ENCODE measurements around the gene EEFSEC. TPM values are rescaled to one million over a fixed set of nuclear protein-coding genes. Genes with fewer than 3 reads are reported as not detected.

The EEFSEC gene
- polyA plus RNA-seq, 1 experiment: 6.8 TPM

- no peak overlapping the region for H3K27ac ChIP-seq (ENCODE audit: low read depth, low read length)
- TF ChIP-seq CTCF (IDR thresholded peaks at IDR 0.05; ENCODE audit: low read depth, low read length): no peak
- DNase-seq (ENCODE audit: low read depth, low spot score): no peak
- H3K4me3 ChIP-seq (ENCODE audit: low read depth, low read length): no peak overlapping the region
- ChIA-PET POLR2A (no interaction called here), CTCF (interaction anchor here (0.7 kb wide), 1 partner anchor 14 kb away, joined by 3 read pairs; no protein-coding TSS in a partner anchor)
- H3K27me3 ChIP-seq (ENCODE audit: control insufficient read depth, insufficient read depth, low read length): peaks cover 2% of the 10 kb centered on the region
- H3K9me3 ChIP-seq (ENCODE audit: control insufficient read depth, insufficient read depth, low read length): no peaks in the 10 kb centered on the region; the same call in 1 of the 2 replicates
Measured at GRCh38 chr3:128383316-128384235, 230.3 kb downstream of the EEFSEC start.

- no peak for TF ChIP-seq CTCF (IDR thresholded peaks at IDR 0.05; ENCODE audit: low read depth, low read length)
- Histone ChIP-seq H3K27ac (ENCODE audit: low read depth, low read length) (peak overlapping the region; percentile 1), H3K9me3 (ENCODE audit: control insufficient read depth, insufficient read depth, low read length) (no peaks in the 10 kb centered on the region; the same call in 1 of the 2 replicates), H3K4me3 (ENCODE audit: low read depth, low read length) (no peak overlapping the region), H3K27me3 (ENCODE audit: control insufficient read depth, insufficient read depth, low read length) (peaks cover 2% of the 10 kb centered on the region)
- CTCF ChIA-PET: no interaction called here
- DNase-seq (ENCODE audit: low read depth, low spot score): peak; percentile 15
- POLR2A ChIA-PET: interaction anchor here (0.5 to 0.6 kb wide), 2 partner anchors 227 to 384 kb away, joined by 3 read pairs; no protein-coding TSS in a partner anchor
Measured at GRCh38 chr3:128385080-128385832, 232.0 kb downstream of the EEFSEC start.

- POLR2A ChIA-PET: no interaction called here
- no peak for TF ChIP-seq CTCF (IDR thresholded peaks at IDR 0.05; ENCODE audit: low read depth, low read length)
- no peak for DNase-seq (ENCODE audit: low read depth, low spot score)
- H3K4me3 ChIP-seq (ENCODE audit: low read depth, low read length): no peak overlapping the region
- no peak overlapping the region for H3K27ac ChIP-seq (ENCODE audit: low read depth, low read length)
- no peaks in the 10 kb centered on the region; the same call in 1 of the 2 replicates for H3K9me3 ChIP-seq (ENCODE audit: control insufficient read depth, insufficient read depth, low read length)
- CTCF ChIA-PET: no interaction called here
- peaks cover 2% of the 10 kb centered on the region for H3K27me3 ChIP-seq (ENCODE audit: control insufficient read depth, insufficient read depth, low read length)
Measured at GRCh38 chr3:128388932-128389331, 235.7 kb downstream of the EEFSEC start.

GRCh38 chr3:128390867-128391266 is 237.6 kb downstream of the EEFSEC start:
- TF ChIP-seq CTCF (IDR thresholded peaks at IDR 0.05; ENCODE audit: low read depth, low read length): no peak
- no peaks in the 10 kb centered on the region; the same call in 1 of the 2 replicates for H3K9me3 ChIP-seq (ENCODE audit: control insufficient read depth, insufficient read depth, low read length)
- H3K27ac ChIP-seq (ENCODE audit: low read depth, low read length): no peak overlapping the region
- H3K4me3 ChIP-seq (ENCODE audit: low read depth, low read length): no peak overlapping the region
- peaks cover 2% of the 10 kb centered on the region for H3K27me3 ChIP-seq (ENCODE audit: control insufficient read depth, insufficient read depth, low read length)
- POLR2A ChIA-PET: no interaction called here
- DNase-seq (ENCODE audit: low read depth, low spot score): no peak
- CTCF ChIA-PET: no interaction called here

Measured in AG04450 (cell line).